ENCODE results near the gene CHST9. TPM values are rescaled to one million over a fixed set of nuclear protein-coding genes. Genes with fewer than 3 reads are reported as not detected.
"Not testable (repeated sequence)": the region's sequence is repeated elsewhere in the genome, so short reads cannot be mapped to it uniquely, and the experiment has no call there.

Gene CHST9
- total RNA-seq, 2 donors from 2014 or later = 10.3 to 19.3 TPM

DNA sequence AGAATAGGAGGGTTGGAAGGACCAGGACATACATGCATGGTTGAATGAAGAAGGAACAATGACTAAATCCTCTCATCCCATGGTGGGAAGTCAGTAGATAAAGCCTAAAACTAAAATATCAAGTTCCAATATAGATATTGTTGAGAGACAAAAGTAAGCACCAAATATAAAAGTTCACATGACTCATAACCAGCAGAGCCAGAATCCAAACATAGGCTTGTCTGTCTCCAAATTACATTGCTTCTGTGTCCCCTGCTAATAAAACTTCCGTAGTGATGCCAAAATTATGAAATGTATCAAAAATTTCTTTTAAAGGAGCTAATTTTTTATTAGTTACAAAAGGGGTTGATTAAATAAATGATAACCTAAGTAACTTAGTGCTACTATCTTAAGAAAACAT lies 19.7 kb downstream of the CHST9 start:
- no peak overlapping the region for H3K4me3 ChIP-seq
- intact Hi-C loops (cut with DNase I) = no loop called here
- DNase-seq (ENCODE audit: low spot score) = no peak
- no peaks in the 10 kb centered on the region for H3K9me3 ChIP-seq
- H3K27me3 ChIP-seq (replicated peaks; ENCODE audit: insufficient read depth) = no peaks in the 10 kb centered on the region
- no peaks in the 10 kb centered on the region for H3K36me3 ChIP-seq
- TF ChIP-seq, protein P1, sequence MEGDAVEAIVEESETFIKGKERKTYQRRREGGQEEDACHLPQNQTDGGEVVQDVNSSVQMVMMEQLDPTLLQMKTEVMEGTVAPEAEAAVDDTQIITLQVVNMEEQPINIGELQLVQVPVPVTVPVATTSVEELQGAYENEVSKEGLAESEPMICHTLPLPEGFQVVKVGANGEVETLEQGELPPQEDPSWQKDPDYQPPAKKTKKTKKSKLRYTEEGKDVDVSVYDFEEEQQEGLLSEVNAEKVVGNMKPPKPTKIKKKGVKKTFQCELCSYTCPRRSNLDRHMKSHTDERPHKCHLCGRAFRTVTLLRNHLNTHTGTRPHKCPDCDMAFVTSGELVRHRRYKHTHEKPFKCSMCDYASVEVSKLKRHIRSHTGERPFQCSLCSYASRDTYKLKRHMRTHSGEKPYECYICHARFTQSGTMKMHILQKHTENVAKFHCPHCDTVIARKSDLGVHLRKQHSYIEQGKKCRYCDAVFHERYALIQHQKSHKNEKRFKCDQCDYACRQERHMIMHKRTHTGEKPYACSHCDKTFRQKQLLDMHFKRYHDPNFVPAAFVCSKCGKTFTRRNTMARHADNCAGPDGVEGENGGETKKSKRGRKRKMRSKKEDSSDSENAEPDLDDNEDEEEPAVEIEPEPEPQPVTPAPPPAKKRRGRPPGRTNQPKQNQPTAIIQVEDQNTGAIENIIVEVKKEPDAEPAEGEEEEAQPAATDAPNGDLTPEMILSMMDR (IDR thresholded peaks at IDR 0.05) = no peak
- TF ChIP-seq POLR2AphosphoS5 (IDR thresholded peaks at IDR 0.05) = no peak
- no peak for TF ChIP-seq POLR2A (IDR thresholded peaks at IDR 0.05)
- WGBS = 41% methylated on average over 1 of the region's 1 CpG
- H3K4me1 ChIP-seq (replicated peaks) = no peaks in the 10 kb centered on the region
- no peak overlapping the region for H3K27ac ChIP-seq

- intact Hi-C loops (cut with DNase I) = no loop called here
- Histone ChIP-seq H3K27me3 (replicated peaks; ENCODE audit: insufficient read depth) (no peaks in the 10 kb centered on the region), H3K9me3 (no peaks in the 10 kb centered on the region), H3K36me3 (no peaks in the 10 kb centered on the region), H3K4me3 (no peak overlapping the region), H3K4me1 (replicated peaks) (no peaks in the 10 kb centered on the region), H3K27ac (no peak overlapping the region)
- DNase-seq (ENCODE audit: low spot score) = no peak
- TF ChIP-seq, protein P1 (IDR thresholded peaks at IDR 0.05) = no peak
- TF ChIP-seq POLR2A (IDR thresholded peaks at IDR 0.05) (no peak), POLR2AphosphoS5 (IDR thresholded peaks at IDR 0.05) (no peak)
- 78% methylated on average over 3 of the region's 3 CpGs for WGBS
Observed at GRCh38 chr18:27164905-27165304, 20.2 kb downstream of the CHST9 start.

DNA sequence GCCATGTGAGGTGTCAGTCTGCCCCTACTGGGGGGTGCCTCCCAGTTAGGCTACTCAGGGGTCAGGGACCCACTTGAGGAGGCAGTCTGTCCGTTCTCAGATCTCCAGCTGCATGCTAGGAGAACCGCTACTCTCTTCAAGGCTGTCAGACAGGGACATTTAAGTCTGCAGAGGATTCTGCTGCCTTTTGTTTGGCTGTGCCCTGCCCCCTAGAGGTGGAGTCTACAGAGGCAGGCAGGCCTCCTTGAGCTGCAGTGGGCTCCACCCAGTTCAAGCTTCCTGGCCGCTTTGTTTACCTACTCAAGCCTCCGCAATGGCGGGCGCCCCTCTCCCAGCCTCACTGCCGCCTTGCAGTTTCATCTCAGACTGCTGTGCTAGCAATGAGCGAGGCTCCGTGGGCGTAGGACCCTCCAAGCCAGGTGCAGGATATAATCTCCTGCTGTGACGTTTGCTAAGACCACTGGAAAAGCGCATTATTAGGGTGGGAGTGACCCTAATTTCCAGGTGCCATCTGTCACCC lies 21.9 kb downstream of the CHST9 start:
- DNase-seq (ENCODE audit: low spot score); H3K27me3 ChIP-seq (replicated peaks; ENCODE audit: insufficient read depth); H3K4me3 ChIP-seq; intact Hi-C loops (cut with DNase I); H3K27ac ChIP-seq; H3K36me3 ChIP-seq; H3K9me3 ChIP-seq; H3K4me1 ChIP-seq (replicated peaks): not testable (repeated sequence)
- 95% methylated on average over 12 of the region's 12 CpGs for WGBS

- DNase-seq (ENCODE audit: low spot score); H3K27ac ChIP-seq; H3K27me3 ChIP-seq (replicated peaks; ENCODE audit: insufficient read depth); H3K4me3 ChIP-seq; H3K36me3 ChIP-seq; H3K9me3 ChIP-seq; intact Hi-C loops (cut with DNase I); H3K4me1 ChIP-seq (replicated peaks): not testable (repeated sequence)
- 37% methylated on average over 5 of the region's 5 CpGs for WGBS
Observed at GRCh38 chr18:27149240-27149639, 35.9 kb downstream of the CHST9 start.

DNA sequence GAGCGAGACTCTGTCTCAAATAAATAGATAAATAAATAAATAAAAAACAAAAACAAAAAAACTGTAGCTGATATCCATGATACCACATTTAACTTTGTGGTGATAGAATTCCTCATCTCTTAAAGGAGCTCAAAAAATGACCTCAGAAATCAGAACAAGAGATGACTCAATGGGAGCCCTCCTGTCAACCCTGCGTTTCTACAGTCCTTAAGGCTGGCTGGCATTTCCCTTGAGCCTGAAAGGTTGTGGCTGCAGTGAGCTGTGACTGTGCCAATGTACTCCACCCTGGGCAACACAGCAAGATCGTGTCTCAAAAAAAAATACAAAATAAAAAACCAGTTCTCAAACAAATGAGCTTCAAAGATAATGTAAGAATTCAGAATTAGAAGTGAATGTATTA lies 40.4 kb downstream of the CHST9 start:
- DNase-seq (ENCODE audit: low spot score) = no peak
- 79% methylated on average over 3 of the region's 3 CpGs for WGBS
- TF ChIP-seq, protein P1 (IDR thresholded peaks at IDR 0.05) = no peak
- TF ChIP-seq POLR2A (IDR thresholded peaks at IDR 0.05) (no peak), POLR2AphosphoS5 (IDR thresholded peaks at IDR 0.05) (no peak)
- Histone ChIP-seq H3K9me3 (no peaks in the 10 kb centered on the region), H3K27ac (no peak overlapping the region), H3K36me3 (no peaks in the 10 kb centered on the region), H3K4me1 (replicated peaks) (no peaks in the 10 kb centered on the region), H3K4me3 (no peak overlapping the region), H3K27me3 (replicated peaks; ENCODE audit: insufficient read depth) (no peaks in the 10 kb centered on the region)
- intact Hi-C loops (cut with DNase I) = no loop called here

GRCh38 chr18:27143580-27144287 lies 41.4 kb downstream of the CHST9 start:
- Histone ChIP-seq H3K27ac (no peak overlapping the region), H3K4me3 (no peak overlapping the region), H3K4me1 (replicated peaks) (no peaks in the 10 kb centered on the region), H3K27me3 (replicated peaks; ENCODE audit: insufficient read depth) (no peaks in the 10 kb centered on the region), H3K9me3 (no peaks in the 10 kb centered on the region), H3K36me3 (no peaks in the 10 kb centered on the region)
- TF ChIP-seq, protein P1 (IDR thresholded peaks at IDR 0.05) = no peak
- TF ChIP-seq POLR2A (IDR thresholded peaks at IDR 0.05) = no peak
- no peak for TF ChIP-seq POLR2AphosphoS5 (IDR thresholded peaks at IDR 0.05)
- 58% methylated on average over 10 of the region's 10 CpGs for WGBS
- DNase-seq (ENCODE audit: low spot score) = no peak
- intact Hi-C loops (cut with DNase I) = no loop called here

Data from prostate gland (tissue), 2 donors.